ENCODE data around the gene DMRTA1. TPM values are rescaled to one million over a fixed set of nuclear protein-coding genes. Genes with fewer than 3 reads are reported as not detected.

The DMRTA1 gene
- total RNA-seq, 1 donor: 0.86 TPM

GRCh38 chr9:22446950-22447617, 460 bp downstream of the DMRTA1 start:
- peak overlapping the region; percentile 62 for H3K4me3 ChIP-seq (ENCODE audit: low read depth, low read length)
- TF ChIP-seq, protein P1, sequence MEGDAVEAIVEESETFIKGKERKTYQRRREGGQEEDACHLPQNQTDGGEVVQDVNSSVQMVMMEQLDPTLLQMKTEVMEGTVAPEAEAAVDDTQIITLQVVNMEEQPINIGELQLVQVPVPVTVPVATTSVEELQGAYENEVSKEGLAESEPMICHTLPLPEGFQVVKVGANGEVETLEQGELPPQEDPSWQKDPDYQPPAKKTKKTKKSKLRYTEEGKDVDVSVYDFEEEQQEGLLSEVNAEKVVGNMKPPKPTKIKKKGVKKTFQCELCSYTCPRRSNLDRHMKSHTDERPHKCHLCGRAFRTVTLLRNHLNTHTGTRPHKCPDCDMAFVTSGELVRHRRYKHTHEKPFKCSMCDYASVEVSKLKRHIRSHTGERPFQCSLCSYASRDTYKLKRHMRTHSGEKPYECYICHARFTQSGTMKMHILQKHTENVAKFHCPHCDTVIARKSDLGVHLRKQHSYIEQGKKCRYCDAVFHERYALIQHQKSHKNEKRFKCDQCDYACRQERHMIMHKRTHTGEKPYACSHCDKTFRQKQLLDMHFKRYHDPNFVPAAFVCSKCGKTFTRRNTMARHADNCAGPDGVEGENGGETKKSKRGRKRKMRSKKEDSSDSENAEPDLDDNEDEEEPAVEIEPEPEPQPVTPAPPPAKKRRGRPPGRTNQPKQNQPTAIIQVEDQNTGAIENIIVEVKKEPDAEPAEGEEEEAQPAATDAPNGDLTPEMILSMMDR (IDR thresholded peaks at IDR 0.05; ENCODE audit: insufficient read depth, low read depth, low read length): no peak
- peak; percentile 30 for DNase-seq (ENCODE audit: low read depth)

GRCh38 chr9:22447618-22448305, 1.1 kb downstream of the DMRTA1 start:
- no peak for DNase-seq (ENCODE audit: low read depth)

DNA sequence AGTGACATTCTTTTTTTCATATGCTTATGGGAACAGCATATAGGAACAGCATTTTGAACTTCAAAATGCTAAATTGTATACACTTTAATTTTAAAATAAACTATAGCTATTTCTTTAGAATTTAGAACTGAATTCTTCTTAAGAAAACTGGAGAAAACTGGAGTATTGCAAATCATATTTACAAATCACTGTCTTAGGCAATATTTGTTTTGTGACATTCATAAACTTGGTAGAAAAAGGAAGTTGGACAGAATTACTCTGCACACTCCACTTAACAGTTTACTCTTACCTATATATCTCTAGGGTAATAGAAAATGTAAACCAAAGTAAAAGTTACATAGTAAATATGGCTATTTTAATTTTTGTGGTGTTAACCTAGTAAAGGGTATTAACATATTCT, 3.1 kb downstream of the DMRTA1 start:
- TF ChIP-seq, protein P1 (IDR thresholded peaks at IDR 0.05; ENCODE audit: insufficient read depth, low read depth, low read length): no peak
- DNase-seq (ENCODE audit: low read depth): no peak
- H3K4me3 ChIP-seq (ENCODE audit: low read depth, low read length): no peak overlapping the region

More at GRCh38 chr9:22447618-22448305, 1.1 kb downstream of the DMRTA1 start:
- H3K4me3 ChIP-seq (ENCODE audit: low read depth, low read length): peak overlapping the region; percentile 62
- TF ChIP-seq, protein P1 (IDR thresholded peaks at IDR 0.05; ENCODE audit: insufficient read depth, low read depth, low read length): no peak

DNA sequence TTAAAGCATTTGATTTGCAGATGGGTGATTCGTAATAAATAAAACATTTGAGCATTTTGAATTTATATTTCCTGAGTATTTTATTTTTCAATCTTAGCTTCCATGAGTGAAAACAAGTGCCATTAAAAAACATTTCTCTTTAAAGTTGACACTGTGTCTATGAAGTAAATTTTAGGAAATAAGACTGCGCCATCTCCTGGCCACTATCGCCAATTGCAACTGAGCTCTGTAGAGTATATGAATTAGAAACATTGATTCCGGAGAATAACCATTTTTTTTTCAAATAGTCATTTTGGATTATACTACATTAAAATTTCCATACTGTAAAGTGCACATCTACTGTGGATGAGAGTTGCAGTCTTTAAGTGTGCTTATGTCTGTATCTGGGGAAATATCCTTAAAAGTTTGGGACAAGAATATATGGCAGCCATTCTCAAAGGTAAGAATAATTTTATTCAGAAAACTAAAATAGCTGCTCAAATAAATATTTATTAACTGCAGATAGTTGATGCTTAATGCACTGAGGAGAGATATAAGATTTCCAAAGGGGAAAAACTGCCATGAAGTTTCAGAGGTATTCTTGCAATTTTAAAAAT, 5.9 kb downstream of the DMRTA1 start:
- H3K4me3 ChIP-seq (ENCODE audit: low read depth, low read length): no peak overlapping the region
- peak; percentile 40 for DNase-seq (ENCODE audit: low read depth)

DNA sequence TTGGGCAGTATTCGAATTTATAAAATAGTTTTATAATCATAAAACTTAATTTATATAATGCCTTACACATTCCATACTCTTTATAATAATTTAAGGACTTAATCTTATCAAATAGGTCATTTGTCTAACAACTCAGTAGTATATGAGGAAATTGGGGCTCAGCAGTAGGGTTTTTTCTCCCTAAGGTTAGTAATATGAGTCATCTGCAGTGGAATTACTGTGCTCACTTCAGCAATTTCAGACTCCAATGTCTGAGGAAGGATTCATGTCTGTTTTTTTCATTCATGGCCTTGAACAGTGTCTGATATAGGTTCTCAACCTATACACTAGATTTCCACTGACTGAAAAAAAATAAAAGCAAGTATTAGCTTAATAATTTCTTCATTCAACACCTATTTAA, 7.4 kb downstream of the DMRTA1 start:
- H3K4me3 ChIP-seq (ENCODE audit: low read depth, low read length): no peak overlapping the region
- DNase-seq (ENCODE audit: low read depth): no peak
- TF ChIP-seq, protein P1 (IDR thresholded peaks at IDR 0.05; ENCODE audit: insufficient read depth, low read depth, low read length): no peak

More for the DNA sequence above, 5.9 kb downstream of the DMRTA1 start:
- TF ChIP-seq, protein P1 (IDR thresholded peaks at IDR 0.05; ENCODE audit: insufficient read depth, low read depth, low read length): peak; percentile 77

DNA sequence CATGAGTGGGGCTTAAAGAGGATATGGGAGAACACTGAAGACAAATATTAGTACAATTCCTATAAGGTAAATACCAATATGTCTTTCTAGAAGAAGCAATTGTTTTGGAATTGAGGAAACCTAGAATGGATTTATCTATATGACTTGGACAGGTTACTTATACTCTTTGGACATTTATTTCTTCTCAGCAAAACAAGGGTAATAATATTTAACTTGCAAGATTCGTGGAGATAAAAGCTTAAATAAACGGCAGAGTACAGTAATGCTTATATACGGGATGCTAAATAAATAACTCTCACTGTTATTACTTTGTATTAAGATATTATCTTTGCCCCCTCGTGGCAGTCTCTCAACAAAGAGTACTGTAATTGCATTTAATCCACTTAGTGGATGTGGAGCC, 8.6 kb downstream of the DMRTA1 start:
- TF ChIP-seq, protein P1 (IDR thresholded peaks at IDR 0.05; ENCODE audit: insufficient read depth, low read depth, low read length): no peak
- H3K4me3 ChIP-seq (ENCODE audit: low read depth, low read length): no peak overlapping the region
- DNase-seq (ENCODE audit: low read depth): no peak
